Measurements from ENCODE around the gene CCDC144A. TPM values are rescaled to one million over a fixed set of nuclear protein-coding genes. Genes with fewer than 3 reads are reported as not detected.
"Not testable (repeated sequence)": the region's sequence is repeated elsewhere in the genome, so short reads cannot be mapped to it uniquely, and the experiment has no call there.

The CCDC144A gene
- polyA plus RNA-seq, 3 donors: 0.78 to 3.1 (median 1.2) TPM

- DNase-seq (ENCODE audit: low read depth in 3 of 3, low spot score in 2 of 3): not testable (repeated sequence)
Observed at GRCh38 chr17:16751924-16752287, 61.9 kb downstream of the CCDC144A start.

GRCh38 chr17:16757520-16757919 is 67.5 kb downstream of the CCDC144A start:
- DNase-seq (ENCODE audit: low read depth in 3 of 3, low spot score in 2 of 3): not testable (repeated sequence)

GRCh38 chr17:16758177-16758576 is 68.1 kb downstream of the CCDC144A start:
- not testable (repeated sequence) for DNase-seq (ENCODE audit: low read depth in 3 of 3, low spot score in 2 of 3)

GRCh38 chr17:16768290-16769175 is 78.5 kb downstream of the CCDC144A start:
- DNase-seq (ENCODE audit: low read depth in 3 of 3, low spot score in 2 of 3): not testable (repeated sequence)

- not testable (repeated sequence) for DNase-seq (ENCODE audit: low read depth in 3 of 3, low spot score in 2 of 3)
Observed at GRCh38 chr17:16772394-16773145, 82.5 kb downstream of the CCDC144A start.

- DNase-seq (ENCODE audit: low read depth in 3 of 3, low spot score in 2 of 3): not testable (repeated sequence)
Observed at GRCh38 chr17:16773146-16773522, 83.1 kb downstream of the CCDC144A start.

- DNase-seq (ENCODE audit: low read depth in 3 of 3, low spot score in 2 of 3): not testable (repeated sequence)
Observed at GRCh38 chr17:16787851-16788250, 97.8 kb downstream of the CCDC144A start.

- not testable (repeated sequence) for DNase-seq (ENCODE audit: low read depth in 3 of 3, low spot score in 2 of 3)
Observed at GRCh38 chr17:16788889-16789536, 99.0 kb downstream of the CCDC144A start.

- DNase-seq (ENCODE audit: low read depth in 3 of 3, low spot score in 2 of 3): not testable (repeated sequence)
Observed at GRCh38 chr17:16789622-16790021, 99.6 kb downstream of the CCDC144A start.

- not testable (repeated sequence) for DNase-seq (ENCODE audit: low read depth in 3 of 3, low spot score in 2 of 3)
Observed at GRCh38 chr17:16790313-16790871, 100.4 kb downstream of the CCDC144A start.

GRCh38 chr17:16794215-16794614 is 104.2 kb downstream of the CCDC144A start:
- DNase-seq (ENCODE audit: low read depth in 3 of 3, low spot score in 2 of 3): not testable (repeated sequence)

- DNase-seq (ENCODE audit: low read depth in 3 of 3, low spot score in 2 of 3): not testable (repeated sequence)
Observed at GRCh38 chr17:16795894-16796293, 105.9 kb downstream of the CCDC144A start.

GRCh38 chr17:16804851-16805250 is 114.8 kb downstream of the CCDC144A start:
- DNase-seq (ENCODE audit: low read depth in 3 of 3, low spot score in 2 of 3): not testable (repeated sequence)

GRCh38 chr17:16806599-16806998 is 116.6 kb downstream of the CCDC144A start:
- DNase-seq (ENCODE audit: low read depth in 3 of 3, low spot score in 2 of 3): not testable (repeated sequence)

- not testable (repeated sequence) for DNase-seq (ENCODE audit: low read depth in 3 of 3, low spot score in 2 of 3)
Observed at GRCh38 chr17:16807620-16808019, 117.6 kb downstream of the CCDC144A start.

- DNase-seq (ENCODE audit: low read depth in 3 of 3, low spot score in 2 of 3): not testable (repeated sequence)
Observed at GRCh38 chr17:16810236-16810635, 120.2 kb downstream of the CCDC144A start.

GRCh38 chr17:16812126-16812525 is 122.1 kb downstream of the CCDC144A start:
- peak in 2 of 3 donors; percentile 1 to 15 for DNase-seq (ENCODE audit: low read depth in 3 of 3, low spot score in 2 of 3)

GRCh38 chr17:16814439-16814838 is 124.4 kb downstream of the CCDC144A start:
- DNase-seq (ENCODE audit: low read depth in 3 of 3, low spot score in 2 of 3): no peak

- no peak for DNase-seq (ENCODE audit: low read depth in 3 of 3, low spot score in 2 of 3)
Observed at GRCh38 chr17:16817201-16817600, 127.2 kb downstream of the CCDC144A start.

GRCh38 chr17:16817940-16818339 is 127.9 kb downstream of the CCDC144A start:
- DNase-seq (ENCODE audit: low read depth in 3 of 3, low spot score in 2 of 3): not testable (repeated sequence)

- DNase-seq (ENCODE audit: low read depth in 3 of 3, low spot score in 2 of 3): no peak
Observed at GRCh38 chr17:16818340-16818739, 128.3 kb downstream of the CCDC144A start.
